GM04503 (cell line): ENCODE measurements around the gene ANKRD65.
A peak's percentile ranks its signal among the peaks of the same experiment; 100 is the strongest.
"Not testable (repeated sequence)": the region's sequence is repeated elsewhere in the genome, so short reads cannot be mapped to it uniquely, and the experiment has no call there.

ENCODE experiments used
- DNase-seq: peaks from one replicate; pipeline ENCODE4 v3.0.0-alpha.2; 2012; ENCODE audit warnings: low read depth

The ANKRD65 gene

DNA sequence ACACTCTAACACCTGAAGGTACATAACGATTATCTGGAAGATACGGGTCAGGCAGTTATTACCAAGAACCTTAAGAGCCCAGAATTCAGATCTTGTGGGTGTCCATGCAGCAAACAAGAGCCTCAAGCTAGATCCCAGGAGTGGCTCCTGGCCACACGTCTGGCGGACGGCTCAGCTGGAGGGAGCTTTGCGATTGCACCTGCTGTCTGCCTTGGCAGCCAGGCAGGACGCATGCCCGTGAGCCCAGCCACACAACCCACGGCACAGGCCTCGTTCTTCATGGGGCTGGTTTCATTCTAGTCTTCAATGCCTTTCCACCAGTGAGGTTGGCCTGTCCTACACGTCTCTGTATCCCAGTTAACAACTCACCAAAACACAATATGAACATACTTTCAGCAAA lies 27.6 kb downstream of the ANKRD65 start:
- DNase-seq: no peak

DNA sequence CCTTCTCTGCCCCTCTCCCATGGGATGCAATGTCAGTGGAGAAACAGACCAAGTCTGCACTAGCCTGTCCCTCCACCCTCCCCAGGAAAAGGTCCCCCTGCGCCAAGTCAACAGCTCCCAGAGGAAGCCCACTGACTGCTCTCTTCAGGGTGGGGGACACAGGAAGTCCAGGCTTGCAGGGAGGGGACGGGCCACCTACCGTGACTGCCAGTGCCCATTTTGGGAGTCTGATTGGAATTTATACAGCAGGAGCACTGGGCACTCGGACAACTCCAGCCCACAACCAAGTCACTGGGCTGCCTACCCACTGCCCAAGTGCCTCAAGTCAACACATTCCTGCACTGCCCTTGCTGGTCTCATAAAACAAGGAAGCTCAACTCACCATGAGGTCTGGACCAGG lies 28.1 kb downstream of the ANKRD65 start:
- DNase-seq: no peak

DNA sequence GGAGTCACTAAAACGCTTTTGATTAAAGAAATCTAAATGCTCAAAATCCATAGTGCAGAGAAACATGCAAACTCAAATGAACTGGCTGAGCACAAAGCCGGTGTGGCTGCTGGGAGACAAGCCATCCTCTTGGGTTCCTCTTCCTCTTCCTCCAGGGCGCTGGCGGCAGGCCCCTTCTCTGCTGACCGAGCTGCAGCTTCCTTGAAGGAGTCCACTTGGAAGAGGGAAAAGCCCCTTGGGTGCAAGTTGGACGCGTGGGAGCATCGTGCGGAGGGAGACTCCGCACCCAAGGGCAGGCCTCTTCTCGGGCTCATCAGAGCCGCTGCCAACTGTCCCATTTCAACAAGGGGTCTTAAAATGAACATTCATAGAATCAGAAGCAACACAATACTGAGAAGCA lies 29.9 kb downstream of the ANKRD65 start:
- no peak for DNase-seq

DNA sequence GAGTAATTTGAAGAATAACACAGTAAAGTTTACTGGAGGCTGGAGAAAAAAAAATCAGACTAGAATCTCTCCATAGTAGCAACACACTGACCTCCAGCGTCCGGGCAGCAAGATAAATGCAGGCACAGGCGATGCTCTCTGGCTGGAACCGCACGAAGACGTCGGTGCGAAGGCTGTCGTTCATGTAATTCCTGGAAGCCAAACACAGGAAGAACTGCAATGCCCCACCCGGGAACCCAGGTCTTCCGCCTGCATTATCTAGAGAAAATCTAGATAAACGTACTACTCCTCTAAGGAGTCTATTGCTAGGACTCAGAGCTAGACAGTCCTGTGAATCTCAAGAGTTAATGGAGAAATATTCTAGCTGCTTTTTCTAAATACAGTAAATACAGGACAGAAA lies 30.4 kb downstream of the ANKRD65 start:
- DNase-seq: no peak

DNA sequence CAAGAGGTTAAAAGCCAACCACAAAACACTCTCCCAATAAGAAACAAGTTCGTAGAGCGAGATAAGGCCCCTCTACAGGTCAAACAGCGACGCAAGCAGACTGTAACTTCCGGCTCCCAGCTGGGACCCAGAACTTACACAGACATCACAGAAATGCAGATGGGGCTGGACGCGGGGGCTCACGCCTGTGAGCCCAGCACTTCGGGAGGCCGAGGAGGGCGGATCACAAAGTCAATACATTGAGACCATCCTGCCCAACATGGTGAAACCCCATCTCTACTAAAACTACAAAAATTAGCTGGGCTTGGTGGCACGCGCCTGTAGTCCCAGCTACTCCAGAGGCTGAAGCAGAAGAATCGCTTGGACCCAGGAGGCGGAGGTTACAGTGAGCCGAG lies 33.0 kb downstream of the ANKRD65 start:
- no peak for DNase-seq

DNA sequence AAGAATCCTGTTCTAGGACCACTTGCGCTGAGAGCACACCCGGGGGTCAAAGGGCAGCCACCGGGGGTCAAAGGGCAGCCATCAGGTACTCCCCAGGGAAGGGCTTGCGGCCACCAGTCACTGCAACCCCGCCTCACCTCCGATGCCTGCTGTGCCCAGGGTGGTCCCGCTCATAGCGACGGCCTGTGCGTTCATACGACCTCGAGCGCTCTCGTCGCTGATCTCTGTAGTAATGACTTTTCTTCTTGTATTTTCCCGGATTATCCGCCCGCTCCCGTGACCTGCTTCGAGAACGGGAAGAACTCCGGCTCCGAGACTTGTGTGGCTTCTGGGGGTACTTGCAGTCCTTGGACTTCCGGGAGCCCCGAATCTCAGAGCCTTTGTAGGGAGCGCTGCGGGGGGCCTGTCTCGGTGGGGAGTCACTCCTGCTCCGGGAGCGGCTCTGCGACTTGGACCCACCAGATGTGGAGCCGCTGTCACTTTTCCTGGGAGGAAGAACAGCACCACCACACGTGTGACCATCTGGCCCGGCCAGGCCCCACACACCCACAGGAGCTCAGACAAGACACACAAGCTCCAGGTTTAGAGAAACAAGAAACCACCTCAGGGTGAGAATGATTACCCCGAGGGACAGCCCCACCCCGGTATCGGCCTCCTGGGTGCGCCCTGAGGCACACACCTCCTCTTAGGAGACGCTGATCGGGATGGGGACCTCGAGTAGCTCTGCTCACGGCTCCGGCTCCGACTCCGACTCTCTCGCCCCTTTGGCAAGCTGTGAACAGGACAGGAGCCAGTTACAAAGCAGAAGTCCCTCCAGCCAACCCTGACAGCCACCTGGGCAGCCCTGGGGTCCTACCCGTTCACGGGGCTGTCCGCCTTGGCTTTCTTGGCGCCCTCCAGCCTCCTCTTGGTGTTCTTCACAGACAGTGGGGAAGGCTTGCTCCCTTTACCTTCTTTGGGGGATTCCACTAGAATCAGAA lies 33.7 kb downstream of the ANKRD65 start:
- no peak for DNase-seq

DNA sequence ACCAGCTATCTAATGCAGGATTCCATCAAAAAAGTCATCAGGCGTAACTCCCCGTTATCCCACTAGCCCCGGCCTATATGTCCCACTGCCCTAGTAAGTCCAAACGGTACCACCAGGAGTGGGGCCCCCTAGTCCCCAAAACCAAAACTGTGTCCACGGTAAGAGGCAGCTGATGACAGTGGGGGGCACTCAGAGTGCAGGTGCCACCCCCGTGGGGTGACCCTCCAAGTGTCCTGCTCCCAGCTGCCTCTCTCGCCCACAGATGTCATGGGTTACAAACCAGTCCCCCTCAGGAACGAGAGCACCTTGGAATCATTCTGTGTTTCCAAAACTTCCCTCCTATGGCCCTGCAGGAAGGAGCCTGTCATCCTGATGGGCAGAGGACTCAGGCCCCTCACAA lies 35.1 kb downstream of the ANKRD65 start:
- no peak for DNase-seq

DNA sequence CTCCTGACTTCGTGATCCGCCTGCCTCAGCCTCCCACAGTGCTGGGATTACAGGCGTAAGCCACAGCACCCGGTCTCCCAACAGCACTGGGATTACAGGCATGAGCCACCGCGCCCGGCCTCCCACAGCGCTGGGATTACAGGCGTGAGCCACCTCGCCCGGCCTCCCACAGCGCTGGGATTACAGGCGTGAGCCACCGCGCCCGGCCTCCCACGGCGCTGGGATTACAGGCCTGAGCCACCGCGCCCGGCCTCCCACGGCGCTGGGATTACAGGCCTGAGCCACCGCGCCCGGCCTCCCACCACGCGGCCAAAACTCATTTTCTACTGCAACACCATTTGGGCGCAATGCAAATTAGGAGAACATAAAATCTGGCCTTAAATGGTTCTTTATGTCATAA lies 35.7 kb downstream of the ANKRD65 start:
- not testable (repeated sequence) for DNase-seq

DNA sequence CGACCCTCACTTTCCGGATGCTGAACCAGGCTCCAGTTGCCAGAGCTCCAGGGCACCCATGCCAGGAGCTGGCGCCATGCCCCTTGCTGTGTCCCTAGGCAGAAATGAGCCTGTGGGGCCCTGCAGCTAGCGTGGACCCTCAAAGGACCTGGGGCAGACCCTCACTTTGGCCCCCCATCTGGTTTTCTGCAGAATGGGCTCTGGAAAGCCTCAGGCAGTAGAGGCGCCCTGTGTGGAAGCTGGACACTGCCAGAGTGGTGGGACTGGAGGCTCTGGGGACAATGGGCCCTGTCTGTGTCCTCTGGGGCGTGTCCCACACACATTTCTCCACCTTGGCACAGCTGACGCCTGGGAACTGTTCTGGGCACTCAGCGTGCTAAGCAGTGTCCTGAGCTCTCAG lies 39.8 kb downstream of the ANKRD65 start:
- no peak for DNase-seq

DNA sequence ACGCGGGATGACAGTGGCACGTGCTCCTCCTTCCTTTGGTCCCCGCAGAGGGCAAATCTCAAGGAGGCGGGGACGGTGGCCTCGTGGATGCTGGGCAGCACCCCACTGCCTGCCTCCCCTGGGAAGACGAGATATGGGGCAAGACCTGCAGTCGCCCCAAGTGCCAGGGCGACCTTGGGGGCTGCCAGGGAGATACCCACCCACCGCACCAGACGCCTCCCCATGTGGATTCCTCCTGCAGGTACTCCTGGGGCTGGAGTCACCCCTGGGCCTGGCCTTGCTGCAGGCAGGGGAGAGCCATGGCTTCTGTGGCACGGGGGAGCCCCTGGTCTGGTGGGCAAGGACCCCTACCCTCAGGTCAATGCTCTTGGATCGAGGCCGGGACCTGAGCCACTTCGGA lies 40.2 kb downstream of the ANKRD65 start:
- no peak for DNase-seq

DNA sequence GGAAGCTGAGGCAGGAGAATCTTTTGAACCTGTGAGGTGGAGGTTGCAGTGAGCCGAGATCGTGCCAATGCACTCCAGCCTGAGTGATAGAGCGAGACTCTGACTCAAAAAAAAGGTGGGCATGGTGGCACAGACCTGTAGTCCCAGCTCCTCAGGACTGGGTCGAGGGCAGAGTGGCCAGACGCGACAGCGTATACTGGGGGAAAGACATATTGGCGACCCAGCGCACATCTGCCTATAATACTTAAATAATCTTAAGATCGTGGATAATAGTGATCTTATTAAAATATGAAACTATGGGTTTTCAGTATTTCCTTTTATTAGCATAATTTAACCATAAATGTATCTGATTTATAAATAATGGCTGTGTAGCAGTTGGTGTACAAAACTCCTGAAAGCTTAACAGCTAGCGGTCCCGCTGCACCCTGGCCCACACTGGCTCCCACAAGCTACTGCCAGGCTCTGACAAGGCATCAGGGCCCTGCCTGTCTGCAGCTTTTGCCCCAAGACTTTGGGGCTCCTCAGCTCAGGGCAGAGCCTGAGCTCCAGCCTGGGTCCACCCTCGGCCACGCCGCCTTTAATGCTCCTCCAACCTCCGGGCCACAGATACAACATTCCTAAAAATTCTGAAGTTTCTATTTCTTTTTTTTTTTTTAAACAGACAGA lies 43.4 kb downstream of the ANKRD65 start:
- no peak for DNase-seq

DNA sequence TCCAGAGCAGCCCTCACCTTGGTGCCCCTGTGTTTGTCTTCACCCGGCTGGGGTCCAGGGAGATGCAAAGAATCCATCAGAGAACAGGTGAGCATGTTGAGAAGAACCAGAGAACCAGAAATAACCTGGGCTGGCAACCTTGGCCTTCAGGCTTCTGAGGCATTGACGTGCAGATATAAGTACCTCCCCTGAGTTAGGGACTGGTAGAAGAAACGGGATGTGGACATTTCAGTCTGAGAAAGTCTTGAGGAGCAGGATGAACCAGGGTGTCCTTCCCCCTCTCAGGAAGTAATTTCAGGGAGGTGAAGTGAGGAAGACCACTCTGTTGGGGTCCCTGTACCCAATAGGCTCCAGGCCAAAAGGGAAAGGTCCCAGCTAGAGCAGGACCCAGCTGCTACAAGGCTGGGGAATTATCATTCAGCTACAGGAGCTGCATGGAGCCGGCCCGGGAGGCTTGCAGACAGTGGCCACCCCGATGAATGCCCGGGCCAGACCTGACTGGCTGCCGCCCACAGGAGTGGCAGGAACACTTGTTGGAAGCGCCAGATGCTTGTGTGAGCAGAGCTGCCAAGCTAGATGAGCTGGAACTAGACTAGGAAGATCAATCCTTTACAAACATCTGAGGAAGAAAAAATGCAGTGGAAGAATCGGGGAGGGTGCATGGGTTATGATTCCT lies 44.4 kb downstream of the ANKRD65 start:
- no peak for DNase-seq

DNA sequence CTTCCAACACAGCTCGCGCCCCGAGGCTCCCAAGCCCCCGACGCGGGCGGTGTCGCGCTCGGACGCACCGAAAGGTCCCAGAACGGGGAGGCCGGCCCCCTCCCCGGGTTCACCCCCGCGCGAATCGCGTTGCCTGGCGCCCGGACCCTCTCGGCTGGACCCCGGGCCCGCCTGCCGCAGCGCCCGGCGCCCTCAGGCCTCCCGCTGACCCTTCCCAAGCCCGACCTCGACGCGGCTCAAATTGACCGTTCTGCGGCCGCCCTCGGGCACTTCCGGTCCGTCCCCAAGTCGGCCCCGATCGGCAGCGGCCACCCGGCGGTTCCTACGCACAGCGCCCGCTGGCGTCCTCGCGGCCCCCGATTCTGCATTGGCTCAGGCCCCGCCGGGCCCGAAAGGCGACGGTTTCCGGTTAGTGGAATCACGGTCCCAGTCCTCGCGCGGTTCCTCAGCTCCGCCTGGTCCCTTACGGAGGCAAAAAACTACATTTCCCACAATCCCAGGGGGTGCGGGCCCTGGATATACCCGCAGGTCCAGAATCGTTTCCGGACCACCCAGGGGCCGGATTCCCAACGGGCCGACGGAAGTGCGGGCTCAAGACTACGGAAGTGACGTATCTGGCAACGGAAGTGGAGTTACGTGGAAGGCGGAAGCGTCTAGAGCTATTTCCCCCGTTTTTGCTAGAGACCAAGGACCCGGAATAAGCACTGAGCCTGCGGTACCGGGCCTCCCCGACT lies 46.0 kb downstream of the ANKRD65 start, which contains the start of gene AURKAIP1:
Gene AURKAIP1 (minus strand): TSS at position 279 of the 734 bp plus-strand sequence. CDS start 451 bp downstream, outside the sequence.
- peak; percentile 98 for DNase-seq

DNA sequence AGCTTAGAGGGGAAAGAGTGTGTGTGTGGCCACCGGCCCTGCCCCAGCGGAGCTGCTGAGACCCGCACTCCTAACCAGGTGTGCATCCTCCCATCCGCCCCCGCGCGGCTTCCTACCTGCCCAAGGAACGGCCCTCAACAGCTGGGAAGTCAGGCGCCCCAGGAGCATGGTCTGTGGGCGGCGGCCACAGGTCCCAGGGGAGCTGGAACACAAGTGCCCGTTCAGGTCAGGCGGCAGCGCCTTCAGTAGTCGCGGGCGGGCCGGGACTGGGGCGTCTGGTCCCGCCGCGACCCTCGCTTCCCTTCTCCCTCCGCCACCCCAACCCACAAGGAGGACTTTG lies 46.5 kb downstream of the ANKRD65 start:
- no peak for DNase-seq

DNA sequence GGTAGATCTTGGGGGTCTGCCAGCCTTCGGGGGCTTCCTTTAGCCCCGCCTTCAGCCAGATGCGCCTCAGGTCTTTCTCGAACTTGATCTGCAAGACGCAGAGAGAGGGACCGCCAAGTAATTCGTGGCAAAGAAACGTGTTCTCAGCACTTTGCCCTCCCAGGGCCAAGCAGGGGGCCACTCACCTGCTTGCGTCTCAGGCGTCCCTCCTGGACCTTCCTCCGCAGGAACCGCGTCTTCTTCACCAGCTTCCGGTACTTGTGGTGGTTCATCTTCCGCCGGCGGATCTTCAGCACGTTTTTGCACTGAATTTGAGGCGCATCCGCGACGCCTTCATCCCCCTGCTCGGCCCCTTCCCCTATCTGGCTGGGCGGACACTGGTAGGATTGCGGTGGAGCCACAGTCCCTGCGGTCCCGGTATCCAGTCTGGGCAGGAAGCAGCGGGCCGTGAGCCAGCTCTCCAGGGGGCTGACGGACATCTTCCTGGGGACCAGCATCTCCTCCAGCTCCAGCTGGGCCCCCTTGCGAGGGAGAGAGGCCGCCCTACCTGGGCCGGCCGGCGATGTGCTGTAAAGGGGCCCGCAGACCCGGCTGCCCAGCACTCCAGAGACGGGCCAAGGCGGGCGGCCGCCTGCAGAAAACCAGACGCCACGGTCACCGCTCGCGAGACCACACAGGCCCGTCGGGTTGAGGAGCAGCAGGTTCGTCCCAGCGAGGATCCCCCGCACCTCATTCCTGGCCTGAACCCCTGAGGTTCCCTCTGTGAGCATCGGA lies 47.1 kb downstream of the ANKRD65 start:
- DNase-seq: no peak

DNA sequence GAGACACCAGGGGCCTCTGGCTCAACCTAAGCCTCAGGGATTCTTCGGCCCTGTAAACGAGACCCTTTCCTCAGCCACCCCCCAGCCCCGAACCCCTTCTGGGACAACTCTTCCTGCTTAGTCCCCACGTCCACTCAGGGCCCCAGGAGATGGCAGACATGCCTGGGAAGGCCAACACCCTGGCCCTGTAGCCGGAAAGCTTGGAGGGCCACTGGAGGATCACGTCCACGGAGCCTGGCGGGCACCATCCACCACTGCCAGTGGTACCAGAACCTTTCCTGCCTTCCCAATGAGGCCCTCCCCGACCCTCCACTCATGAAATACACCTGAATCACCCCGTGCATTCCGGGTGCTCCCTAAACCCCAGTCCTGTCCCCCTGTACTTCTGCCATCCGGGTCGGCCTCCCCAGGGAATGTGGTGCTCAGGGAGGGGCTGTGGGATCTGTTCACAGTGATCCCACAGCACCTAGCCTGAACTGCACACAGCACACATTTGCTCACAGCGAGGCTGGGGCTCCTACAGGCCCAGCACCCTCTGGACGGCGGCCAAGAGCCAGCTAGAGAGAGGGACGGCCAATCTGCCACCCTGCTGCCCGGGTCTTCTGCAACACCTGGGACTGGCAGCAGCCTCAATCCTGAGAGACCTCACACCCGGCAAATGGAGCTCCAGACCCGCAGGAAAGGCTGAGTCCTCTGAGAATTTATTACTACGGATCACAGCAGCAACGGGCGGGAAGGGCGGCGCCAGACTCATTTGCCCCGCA lies 47.8 kb downstream of the ANKRD65 start:
- no peak for DNase-seq

DNA sequence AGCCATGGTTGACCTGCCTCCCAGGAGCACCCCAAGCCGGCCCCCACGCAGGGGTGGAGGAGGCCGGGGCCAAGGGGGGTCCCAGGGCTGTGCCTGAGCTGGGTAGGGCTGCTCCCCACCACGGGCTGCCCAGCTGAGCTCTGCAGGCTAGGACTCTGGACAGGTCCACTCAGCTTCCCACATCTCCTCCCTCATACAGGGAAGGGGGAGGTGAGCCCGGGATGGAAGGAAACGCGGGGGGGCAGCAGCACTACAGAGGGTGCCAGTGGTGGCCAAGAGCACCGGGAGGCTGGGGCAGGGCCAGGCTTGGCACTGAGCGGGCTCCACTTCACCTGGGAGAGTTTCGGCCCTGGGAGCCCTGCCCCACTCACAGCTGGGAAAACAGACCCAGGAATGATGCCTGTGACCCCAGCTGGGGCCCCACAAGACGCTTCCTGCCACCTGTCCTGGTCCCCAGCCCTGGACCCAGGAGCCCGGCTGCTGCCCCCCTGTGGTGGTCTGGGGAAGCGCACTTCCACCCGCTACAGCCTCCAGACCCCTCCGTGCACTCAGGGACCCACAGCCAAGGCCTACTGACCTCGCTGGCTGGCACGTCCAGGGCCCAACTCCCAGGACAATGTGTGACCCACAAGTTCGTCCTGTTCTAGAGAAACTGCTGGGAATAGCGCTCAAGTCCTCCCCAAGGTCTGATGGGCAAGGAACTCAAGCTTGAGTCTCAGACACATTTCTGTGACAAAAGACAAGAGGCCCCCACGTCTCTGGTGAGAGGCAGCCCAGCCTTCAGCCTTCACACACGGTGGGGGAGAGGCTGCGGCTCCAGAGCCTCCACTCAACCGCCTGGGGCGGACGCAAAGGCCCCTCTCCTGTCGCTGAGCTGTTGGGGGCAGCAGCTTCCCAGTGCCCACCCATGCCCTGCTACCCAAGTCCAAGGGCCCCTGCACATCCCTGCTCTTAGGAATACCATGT lies 49.0 kb downstream of the ANKRD65 start:
- no peak for DNase-seq

DNA sequence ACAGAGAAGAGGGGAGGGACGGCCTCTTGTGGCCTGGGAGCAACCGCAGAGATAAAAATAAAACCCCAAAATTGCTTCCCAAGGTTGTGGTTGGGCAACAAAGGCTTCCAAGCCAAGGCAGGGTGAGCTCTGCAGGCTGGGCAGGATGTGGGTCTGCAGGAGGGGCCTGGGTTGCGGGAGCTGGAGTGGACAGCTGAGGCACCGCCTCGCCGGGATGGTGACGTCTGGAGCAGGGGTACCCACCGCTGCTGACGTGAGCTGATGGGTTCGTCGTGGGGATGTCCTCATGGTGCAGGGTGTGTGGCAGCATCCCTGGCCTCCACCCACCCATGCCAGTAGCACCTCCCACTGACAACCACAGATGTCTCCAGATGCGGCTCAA lies 49.7 kb downstream of the ANKRD65 start:
- no peak for DNase-seq

DNA sequence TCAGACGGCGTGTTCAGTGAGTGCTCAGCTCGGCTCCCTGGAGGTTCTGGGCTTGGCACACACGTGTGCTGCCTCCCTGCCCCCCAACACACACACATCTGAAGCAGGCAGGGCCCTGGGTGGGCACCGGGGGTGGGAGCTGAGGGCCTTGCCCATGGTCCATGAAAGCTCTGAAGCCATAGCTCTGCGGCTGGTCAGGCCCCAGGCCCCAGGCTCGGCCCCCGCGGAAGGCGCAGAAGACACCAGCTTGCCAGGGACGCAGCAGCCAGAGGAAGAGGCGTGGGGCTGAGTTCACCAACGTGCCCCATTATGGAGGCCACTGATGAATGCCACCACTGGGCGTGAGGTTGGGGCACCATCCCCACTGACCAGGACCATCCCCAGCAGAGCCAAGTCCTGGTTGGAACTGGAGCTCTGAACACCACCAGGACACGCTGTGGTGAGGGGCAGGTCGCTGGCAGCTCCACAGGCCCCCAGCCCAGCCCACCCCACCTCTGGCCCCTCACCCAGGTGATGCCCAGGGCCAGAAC lies 50.2 kb downstream of the ANKRD65 start:
- DNase-seq: no peak
